Measurements from ENCODE around the gene SCARB2. TPM values are rescaled to one million over a fixed set of nuclear protein-coding genes. Genes with fewer than 3 reads are reported as not detected.
A peak's percentile ranks its signal among the peaks of the same experiment; 100 is the strongest.
"Not testable (repeated sequence)": the region's sequence is repeated elsewhere in the genome, so short reads cannot be mapped to it uniquely, and the experiment has no call there.

Gene SCARB2
- total RNA-seq, 4 donors from 2014 or later, result 126 to 219 (median 143) TPM

GRCh38 chr4:76250962-76251361 is 37.3 kb upstream of the SCARB2 start:
- TF ChIP-seq EP300 (IDR thresholded peaks at IDR 0.05), result no peak
- no peak for TF ChIP-seq CTCF (IDR thresholded peaks at IDR 0.05)
- no peak for TF ChIP-seq POLR2A (IDR thresholded peaks at IDR 0.05)
- peak overlapping the region; percentile 44 to 68 (median 52) for H3K4me3 ChIP-seq
- 14 to 27% methylated on average over 6 of the region's 6 CpGs for WGBS, 2 donors
- H3K27ac ChIP-seq, result no peak overlapping the region
- H3K36me3 ChIP-seq, result no peaks in the 10 kb centered on the region
- peaks cover 0 to 13% of the 10 kb centered on the region in 2 donors for H3K27me3 ChIP-seq
- peaks cover 0 to 18% (median 2%) of the 10 kb centered on the region in 4 donors for H3K4me1 ChIP-seq
- H3K9me3 ChIP-seq, result no peaks in the 10 kb centered on the region
- DNase-seq (ENCODE audit: low spot score in 2 of 2), result no peak

- no peak for DNase-seq (ENCODE audit: low spot score in 2 of 2)
- no peak for TF ChIP-seq EP300 (IDR thresholded peaks at IDR 0.05)
- TF ChIP-seq POLR2A (IDR thresholded peaks at IDR 0.05), result no peak
- no peak for TF ChIP-seq CTCF (IDR thresholded peaks at IDR 0.05)
- H3K4me3 ChIP-seq, result no peak overlapping the region
Observed at GRCh38 chr4:76246852-76247251, 33.2 kb upstream of the SCARB2 start.

GRCh38 chr4:76246025-76246424 is 32.4 kb upstream of the SCARB2 start:
- H3K36me3 ChIP-seq, result no peaks in the 10 kb centered on the region
- H3K27me3 ChIP-seq, result peaks cover 0 to 7% of the 10 kb centered on the region in 2 donors
- H3K4me3 ChIP-seq, result no peak overlapping the region
- no peak for DNase-seq (ENCODE audit: low spot score in 2 of 2)
- WGBS, 2 donors, result 54 to 80% methylated on average over 1 of the region's 1 CpG
- H3K4me1 ChIP-seq, result peaks cover 0 to 5% (median under 1%) of the 10 kb centered on the region in 4 donors
- no peak overlapping the region for H3K27ac ChIP-seq
- H3K9me3 ChIP-seq, result peaks cover 0 to 7% (median 0%) of the 10 kb centered on the region in 4 donors
- TF ChIP-seq EP300 (IDR thresholded peaks at IDR 0.05) (no peak), CTCF (IDR thresholded peaks at IDR 0.05) (no peak), POLR2A (IDR thresholded peaks at IDR 0.05) (no peak)

More at GRCh38 chr4:76246852-76247251, 33.2 kb upstream of the SCARB2 start:
- H3K36me3 ChIP-seq, result no peaks in the 10 kb centered on the region
- H3K27ac ChIP-seq, result no peak overlapping the region
- peaks cover 0 to 13% (median 2%) of the 10 kb centered on the region in 4 donors for H3K4me1 ChIP-seq
- peaks cover 0 to 9% of the 10 kb centered on the region in 2 donors for H3K27me3 ChIP-seq
- H3K9me3 ChIP-seq, result peaks cover 0 to 3% (median 0%) of the 10 kb centered on the region in 4 donors

GRCh38 chr4:76243877-76244276 is 30.3 kb upstream of the SCARB2 start:
- WGBS, 2 donors, result 89 to 90% methylated on average over 2 of the region's 2 CpGs
- not testable (repeated sequence) for H3K27me3 ChIP-seq; H3K36me3 ChIP-seq; H3K4me1 ChIP-seq; H3K27ac ChIP-seq; DNase-seq (ENCODE audit: low spot score in 2 of 2); H3K4me3 ChIP-seq
- peaks cover 0 to 27% (median 6%) of the 10 kb centered on the region in 4 donors for H3K9me3 ChIP-seq

- WGBS, 2 donors, result 94 to 100% methylated on average over 2 of the region's 2 CpGs
- no peak for DNase-seq (ENCODE audit: low spot score in 2 of 2)
Observed at GRCh38 chr4:76240236-76240635, 26.6 kb upstream of the SCARB2 start.

More at GRCh38 chr4:76240236-76240635, 26.6 kb upstream of the SCARB2 start:
- H3K4me1 ChIP-seq, result no peaks in the 10 kb centered on the region
- H3K27ac ChIP-seq, result no peak overlapping the region
- no peak overlapping the region for H3K4me3 ChIP-seq
- H3K9me3 ChIP-seq, result peaks cover 0 to 27% (median 6%) of the 10 kb centered on the region in 4 donors
- TF ChIP-seq EP300 (IDR thresholded peaks at IDR 0.05) (no peak), CTCF (IDR thresholded peaks at IDR 0.05) (no peak), POLR2A (IDR thresholded peaks at IDR 0.05) (no peak)
- H3K27me3 ChIP-seq, result no peaks in the 10 kb centered on the region
- H3K36me3 ChIP-seq, result no peaks in the 10 kb centered on the region

Data from tibial nerve (tissue), 4 donors.